WTC11 (cell line): Measurements from ENCODE around the gene EDARADD.

Source experiments
- ATF2 ChIP-seq: sonication (generic); formaldehyde crosslinking; IDR thresholded peaks from 2 replicates; pipeline ENCODE4 v1.8.1; 2022; ENCODE audit warnings: low read depth, missing genetic modification reagents, borderline replicate concordance
- CREM ChIP-seq: sonication (generic); formaldehyde crosslinking; IDR thresholded peaks from 2 replicates; pipeline ENCODE4 v1.8.1; 2022; ENCODE audit warnings: mild to moderate bottlenecking, missing genetic modification reagents, moderate library complexity
- ESRRA ChIP-seq: sonication (generic); formaldehyde crosslinking; IDR thresholded peaks from 2 replicates; pipeline ENCODE4 v1.8.1; 2022; ENCODE audit warnings: mild to moderate bottlenecking, missing genetic modification reagents, borderline replicate concordance
- HMGXB4 ChIP-seq: sonication (generic); formaldehyde crosslinking; IDR thresholded peaks from 2 replicates; pipeline ENCODE4 v1.8.1; 2023; ENCODE audit warnings: mild to moderate bottlenecking, moderate library complexity, missing genetic modification reagents
- JUN ChIP-seq: sonication (generic); formaldehyde crosslinking; IDR thresholded peaks from 2 replicates; pipeline ENCODE4 v1.8.0; 2023; ENCODE audit warnings: mild to moderate bottlenecking, missing genetic modification reagents
- KAT7 ChIP-seq: sonication (generic); formaldehyde crosslinking; IDR thresholded peaks from 2 replicates; pipeline ENCODE4 v1.8.1; 2023; ENCODE audit warnings: missing genetic modification reagents, mild to moderate bottlenecking, borderline replicate concordance
- NR2C2 ChIP-seq: sonication (generic); formaldehyde crosslinking; IDR thresholded peaks from 2 replicates; pipeline ENCODE4 v1.8.0; 2022; ENCODE audit warnings: mild to moderate bottlenecking, missing genetic modification reagents
- RELA ChIP-seq: sonication (generic); formaldehyde crosslinking; IDR thresholded peaks from 2 replicates; pipeline ENCODE4 v1.8.1; 2022; ENCODE audit warnings: missing genetic modification reagents, mild to moderate bottlenecking, borderline replicate concordance
- TP53 ChIP-seq: sonication (generic); formaldehyde crosslinking; IDR thresholded peaks from 2 replicates; pipeline ENCODE4 v1.8.1; 2023; ENCODE audit warnings: mild to moderate bottlenecking, missing genetic modification reagents
- USF2 ChIP-seq: sonication (generic); formaldehyde crosslinking; IDR thresholded peaks from 2 replicates; pipeline ENCODE4 v1.8.1; 2023; ENCODE audit warnings: mild to moderate bottlenecking, missing genetic modification reagents, moderate library complexity
- ZNF512 ChIP-seq: sonication (generic); formaldehyde crosslinking; IDR thresholded peaks from 2 replicates; pipeline ENCODE4 v1.8.1; 2022; ENCODE audit warnings: missing genetic modification reagents, borderline replicate concordance
- TF ChIP-seq, protein P1 (sequence below): fragments of 200-600 bp; IDR thresholded peaks from 2 replicates; pipeline ENCODE4 v1.8.0; 2022; ENCODE audit warnings: antibody characterized with exemption

- TF ChIP-seq, protein P1, sequence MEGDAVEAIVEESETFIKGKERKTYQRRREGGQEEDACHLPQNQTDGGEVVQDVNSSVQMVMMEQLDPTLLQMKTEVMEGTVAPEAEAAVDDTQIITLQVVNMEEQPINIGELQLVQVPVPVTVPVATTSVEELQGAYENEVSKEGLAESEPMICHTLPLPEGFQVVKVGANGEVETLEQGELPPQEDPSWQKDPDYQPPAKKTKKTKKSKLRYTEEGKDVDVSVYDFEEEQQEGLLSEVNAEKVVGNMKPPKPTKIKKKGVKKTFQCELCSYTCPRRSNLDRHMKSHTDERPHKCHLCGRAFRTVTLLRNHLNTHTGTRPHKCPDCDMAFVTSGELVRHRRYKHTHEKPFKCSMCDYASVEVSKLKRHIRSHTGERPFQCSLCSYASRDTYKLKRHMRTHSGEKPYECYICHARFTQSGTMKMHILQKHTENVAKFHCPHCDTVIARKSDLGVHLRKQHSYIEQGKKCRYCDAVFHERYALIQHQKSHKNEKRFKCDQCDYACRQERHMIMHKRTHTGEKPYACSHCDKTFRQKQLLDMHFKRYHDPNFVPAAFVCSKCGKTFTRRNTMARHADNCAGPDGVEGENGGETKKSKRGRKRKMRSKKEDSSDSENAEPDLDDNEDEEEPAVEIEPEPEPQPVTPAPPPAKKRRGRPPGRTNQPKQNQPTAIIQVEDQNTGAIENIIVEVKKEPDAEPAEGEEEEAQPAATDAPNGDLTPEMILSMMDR: no peak
- no peak for TF ChIP-seq NR2C2 (CRISPR knock-in tag)
- TF ChIP-seq ESRRA (CRISPR knock-in tag): no peak
- no peak for TF ChIP-seq USF2 (CRISPR knock-in tag)
- no peak for TF ChIP-seq RELA (CRISPR knock-in tag)
- TF ChIP-seq ATF2 (CRISPR knock-in tag): no peak
- TF ChIP-seq JUN (CRISPR knock-in tag): no peak
- no peak for TF ChIP-seq KAT7 (CRISPR knock-in tag)
- no peak for TF ChIP-seq TP53
- TF ChIP-seq ZNF512 (CRISPR knock-in tag): no peak
- TF ChIP-seq CREM (CRISPR knock-in tag): no peak
- TF ChIP-seq HMGXB4 (CRISPR knock-in tag): no peak
Observed at GRCh38 chr1:236356141-236356540, 37.9 kb upstream of the EDARADD start.
